Measurements from ENCODE around the gene CDC42EP4. TPM values are rescaled to one million over a fixed set of nuclear protein-coding genes. Genes with fewer than 3 reads are reported as not detected.
A peak's percentile ranks its signal among the peaks of the same experiment; 100 is the strongest.

The CDC42EP4 gene
- total RNA-seq, 4 donors from 2014 or later = 33.8 to 127 (median 97.8) TPM

DNA sequence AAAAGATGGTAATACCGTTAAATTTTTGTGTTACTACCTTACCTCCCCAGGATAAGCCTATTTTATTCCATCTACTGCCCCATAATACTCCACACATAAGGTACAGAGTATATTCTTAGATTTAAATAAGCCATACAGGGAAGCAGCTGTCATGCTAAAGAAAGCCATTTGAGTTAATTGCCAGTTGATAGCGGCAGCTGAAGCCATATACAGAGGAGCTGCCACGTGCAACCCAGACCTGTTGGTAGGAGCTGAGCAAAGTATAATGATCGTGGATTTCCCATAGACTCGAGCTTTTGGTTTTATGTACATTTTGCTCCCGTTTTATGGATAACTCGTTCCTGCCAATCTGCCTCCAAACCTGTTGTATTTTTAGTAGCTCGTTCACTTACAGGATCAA, 62.1 kb downstream of the CDC42EP4 start:
- DNase-seq = peak in 1 of 3 donors; percentile 23
- peaks cover 0 to 24% (median 0%) of the 10 kb centered on the region in 3 donors for H3K36me3 ChIP-seq
- no peak overlapping the region for H3K4me3 ChIP-seq
- no peaks in the 10 kb centered on the region for H3K9me3 ChIP-seq
- H3K27ac ChIP-seq = no peak overlapping the region
- no peaks in the 10 kb centered on the region for H3K4me1 ChIP-seq
- H3K27me3 ChIP-seq = no peaks in the 10 kb centered on the region
- TF ChIP-seq, protein P1, sequence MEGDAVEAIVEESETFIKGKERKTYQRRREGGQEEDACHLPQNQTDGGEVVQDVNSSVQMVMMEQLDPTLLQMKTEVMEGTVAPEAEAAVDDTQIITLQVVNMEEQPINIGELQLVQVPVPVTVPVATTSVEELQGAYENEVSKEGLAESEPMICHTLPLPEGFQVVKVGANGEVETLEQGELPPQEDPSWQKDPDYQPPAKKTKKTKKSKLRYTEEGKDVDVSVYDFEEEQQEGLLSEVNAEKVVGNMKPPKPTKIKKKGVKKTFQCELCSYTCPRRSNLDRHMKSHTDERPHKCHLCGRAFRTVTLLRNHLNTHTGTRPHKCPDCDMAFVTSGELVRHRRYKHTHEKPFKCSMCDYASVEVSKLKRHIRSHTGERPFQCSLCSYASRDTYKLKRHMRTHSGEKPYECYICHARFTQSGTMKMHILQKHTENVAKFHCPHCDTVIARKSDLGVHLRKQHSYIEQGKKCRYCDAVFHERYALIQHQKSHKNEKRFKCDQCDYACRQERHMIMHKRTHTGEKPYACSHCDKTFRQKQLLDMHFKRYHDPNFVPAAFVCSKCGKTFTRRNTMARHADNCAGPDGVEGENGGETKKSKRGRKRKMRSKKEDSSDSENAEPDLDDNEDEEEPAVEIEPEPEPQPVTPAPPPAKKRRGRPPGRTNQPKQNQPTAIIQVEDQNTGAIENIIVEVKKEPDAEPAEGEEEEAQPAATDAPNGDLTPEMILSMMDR (IDR thresholded peaks at IDR 0.05) = no peak
- no peak for TF ChIP-seq POLR2A (IDR thresholded peaks at IDR 0.05)

DNA sequence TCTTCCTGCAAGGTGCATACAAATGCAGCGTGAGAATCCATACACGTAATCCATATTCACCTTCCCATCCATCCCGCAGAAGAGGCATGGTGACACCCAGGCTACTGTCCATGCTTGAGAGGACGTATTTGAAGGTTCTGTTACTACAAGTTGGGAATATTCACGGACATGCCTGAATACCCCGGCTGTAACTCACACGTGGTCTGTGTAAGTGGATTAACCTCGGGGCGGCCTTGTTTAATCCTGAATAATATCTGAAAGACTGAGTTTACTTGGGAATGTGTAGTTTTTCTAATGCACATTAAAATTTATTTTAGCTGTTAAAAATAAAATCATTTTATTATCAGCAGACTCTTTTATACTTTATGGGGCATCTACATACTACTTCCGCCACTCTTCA, 63.3 kb downstream of the CDC42EP4 start:
- DNase-seq = peak in 1 of 3 donors; percentile 3
- Histone ChIP-seq H3K4me1 (no peaks in the 10 kb centered on the region), H3K36me3 (peaks cover 0 to 33% (median 0%) of the 10 kb centered on the region in 3 donors), H3K27ac (no peak overlapping the region), H3K27me3 (no peaks in the 10 kb centered on the region), H3K9me3 (no peaks in the 10 kb centered on the region), H3K4me3 (no peak overlapping the region)
- TF ChIP-seq POLR2A (IDR thresholded peaks at IDR 0.05) = no peak
- TF ChIP-seq, protein P1 (IDR thresholded peaks at IDR 0.05) = no peak

DNA sequence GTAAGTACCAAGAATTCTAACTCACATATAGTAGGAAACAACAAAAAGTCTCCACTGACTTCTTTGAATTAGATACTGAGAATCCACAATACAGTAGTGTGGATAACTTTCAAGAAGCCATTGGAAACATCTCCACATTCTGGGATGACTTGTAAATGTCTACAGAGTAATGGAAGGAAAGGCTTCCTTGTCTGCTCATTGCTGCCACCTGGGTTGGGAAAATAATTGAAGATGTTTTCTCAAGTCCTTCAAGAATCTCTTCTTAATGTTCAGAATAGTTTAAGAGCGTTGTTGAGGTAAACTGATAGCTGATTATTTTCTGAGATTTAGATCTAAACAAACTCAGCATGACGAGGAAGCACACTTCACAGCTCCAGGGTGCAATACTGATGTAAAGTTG, 64.1 kb downstream of the CDC42EP4 start:
- H3K4me1 ChIP-seq = no peaks in the 10 kb centered on the region
- H3K27ac ChIP-seq = no peak overlapping the region
- peaks cover 0 to 36% (median 0%) of the 10 kb centered on the region in 3 donors for H3K36me3 ChIP-seq
- no peak overlapping the region for H3K4me3 ChIP-seq
- H3K27me3 ChIP-seq = no peaks in the 10 kb centered on the region
- H3K9me3 ChIP-seq = no peaks in the 10 kb centered on the region
- TF ChIP-seq, protein P1 (IDR thresholded peaks at IDR 0.05) = peak in 3 of 6 experiments; percentile 33 to 37 (median 34)
- no peak for TF ChIP-seq POLR2A (IDR thresholded peaks at IDR 0.05)
- DNase-seq = peak in 1 of 3 donors; percentile 42

DNA sequence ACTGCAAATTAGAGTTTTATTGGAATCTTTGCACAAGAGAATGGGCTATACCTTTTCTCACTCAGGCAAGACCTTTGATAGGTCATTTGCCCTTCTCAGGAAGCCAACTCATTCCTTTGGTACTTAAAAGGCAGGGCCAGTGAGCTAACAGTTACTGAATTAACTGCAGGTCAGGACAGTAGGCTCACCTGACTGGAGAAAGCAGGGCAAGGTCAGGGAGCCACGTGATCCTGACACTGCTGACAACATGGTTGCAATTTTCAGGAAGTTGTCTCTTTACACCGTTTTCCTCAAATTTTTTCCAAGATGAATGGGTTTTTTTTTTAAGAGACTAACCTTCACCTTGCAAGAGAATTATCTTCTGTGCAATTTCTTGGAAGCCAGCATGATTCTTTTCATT, 71.2 kb downstream of the CDC42EP4 start:
- DNase-seq = peak in 1 of 3 donors; percentile 48
- Histone ChIP-seq H3K4me3 (no peak overlapping the region), H3K27ac (no peak overlapping the region), H3K27me3 (no peaks in the 10 kb centered on the region), H3K4me1 (peaks cover 0 to 10% (median 0%) of the 10 kb centered on the region in 4 donors), H3K9me3 (no peaks in the 10 kb centered on the region), H3K36me3 (peaks cover 0 to 36% (median 0%) of the 10 kb centered on the region in 3 donors)
- TF ChIP-seq POLR2A (IDR thresholded peaks at IDR 0.05) = no peak
- TF ChIP-seq, protein P1 (IDR thresholded peaks at IDR 0.05) = no peak

DNA sequence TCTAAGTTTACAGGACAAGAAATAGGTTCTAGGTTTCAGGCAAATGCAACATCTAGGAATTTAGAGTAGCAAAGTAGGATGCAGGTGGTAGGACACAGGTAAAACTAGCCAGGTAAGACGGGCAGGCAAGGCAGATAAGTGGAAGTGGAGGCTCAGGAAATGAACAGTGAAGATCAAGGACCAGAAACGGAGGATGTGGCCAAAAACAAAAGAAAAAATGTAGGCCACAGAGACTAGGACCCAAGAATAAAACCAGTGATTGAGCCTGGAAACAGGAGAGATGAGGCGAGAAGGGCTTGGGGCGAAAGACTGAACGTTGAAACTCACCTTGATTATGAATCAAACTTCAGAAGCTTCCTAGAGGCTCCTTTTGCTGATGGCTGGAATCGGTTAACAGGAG, 74.1 kb downstream of the CDC42EP4 start:
- Histone ChIP-seq H3K9me3 (no peaks in the 10 kb centered on the region), H3K4me1 (peaks cover 3 to 20% (median 4%) of the 10 kb centered on the region in 4 donors), H3K36me3 (peaks cover 0 to 20% (median 0%) of the 10 kb centered on the region in 3 donors), H3K4me3 (no peak overlapping the region), H3K27ac (no peak overlapping the region), H3K27me3 (no peaks in the 10 kb centered on the region)
- TF ChIP-seq POLR2A (IDR thresholded peaks at IDR 0.05) = no peak
- TF ChIP-seq, protein P1 (IDR thresholded peaks at IDR 0.05) = no peak
- DNase-seq = no peak

DNA sequence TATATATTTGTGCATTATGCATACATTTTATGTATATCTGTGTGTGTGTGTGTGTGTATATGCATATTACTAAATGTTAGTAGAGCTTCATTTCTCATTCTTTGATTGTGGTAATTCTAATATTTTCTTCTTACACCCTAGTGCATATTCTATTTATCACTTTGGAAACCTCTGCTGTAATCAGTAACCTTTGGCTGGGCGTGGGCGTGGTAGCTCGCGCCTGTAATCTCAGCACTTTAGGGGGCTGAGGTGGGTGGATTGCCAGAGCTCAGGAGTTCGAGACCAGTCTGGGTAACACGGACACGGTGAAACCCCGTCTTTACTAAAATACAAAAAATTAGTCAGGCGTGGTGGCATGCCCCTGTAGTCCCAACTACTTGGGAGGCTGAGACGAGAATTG, 77.1 kb downstream of the CDC42EP4 start:
- no peak overlapping the region for H3K27ac ChIP-seq
- TF ChIP-seq POLR2A (IDR thresholded peaks at IDR 0.05) = no peak
- TF ChIP-seq, protein P1 (IDR thresholded peaks at IDR 0.05) = no peak
- no peaks in the 10 kb centered on the region for H3K27me3 ChIP-seq
- no peak overlapping the region for H3K4me3 ChIP-seq
- peaks cover 3 to 35% (median 6%) of the 10 kb centered on the region in 4 donors for H3K4me1 ChIP-seq
- peaks cover 0 to 20% (median 0%) of the 10 kb centered on the region in 3 donors for H3K36me3 ChIP-seq
- DNase-seq = peak in 2 of 3 donors; percentile 68 to 77
- H3K9me3 ChIP-seq = no peaks in the 10 kb centered on the region
